Inflammatory macrophage treated with lipopolysaccharide for 4 hours (primary cell): Measurements from ENCODE around the gene MFSD6.
A peak's percentile ranks its signal among the peaks of the same experiment; 100 is the strongest.

Experiments
- DNase-seq: peaks from one replicate; pipeline ENCODE4 v3.0.0-alpha.2; 2020

MFSD6 gene

GRCh38 chr2:190534310-190535120 is 126.4 kb downstream of the MFSD6 start, which contains the start of gene NEMP2:
TSS of gene NEMP2 (minus strand) at chr2:190534722. CDS start at chr2:190534655, 67 bp downstream.
- peak; percentile 67 for DNase-seq

- DNase-seq = no peak
Measured at GRCh38 chr2:190535121-190535439, 126.9 kb downstream of the MFSD6 start.

GRCh38 chr2:190535586-190535985 is 127.4 kb downstream of the MFSD6 start:
- no peak for DNase-seq

- DNase-seq = no peak
Measured at GRCh38 chr2:190537765-190538164, 129.6 kb downstream of the MFSD6 start.

- no peak for DNase-seq
Measured at GRCh38 chr2:190538201-190538600, 130.0 kb downstream of the MFSD6 start.

- DNase-seq = no peak
Measured at GRCh38 chr2:190540048-190540447, 131.9 kb downstream of the MFSD6 start.

GRCh38 chr2:190545093-190545492 is 136.9 kb downstream of the MFSD6 start:
- DNase-seq = no peak

GRCh38 chr2:190545555-190546385 is 137.6 kb downstream of the MFSD6 start:
- DNase-seq = no peak

GRCh38 chr2:190546734-190547133 is 138.6 kb downstream of the MFSD6 start:
- no peak for DNase-seq

- no peak for DNase-seq
Measured at GRCh38 chr2:190547886-190548285, 139.7 kb downstream of the MFSD6 start.

- no peak for DNase-seq
Measured at GRCh38 chr2:190550137-190550536, 142.0 kb downstream of the MFSD6 start.
